DMS153 treated with DMSO at 0.1 percent for 48 hours (cell line): Measurements from ENCODE around the gene SORCS2.

Experiments
- DNase-seq: peaks from one replicate; lab custom pipeline; 2025; ENCODE audit not compliant: unreplicated experiment; lab: John Stamatoyannopoulos, UW

The SORCS2 gene

GRCh38 chr4:7367406-7367805 is 175.1 kb downstream of the SORCS2 start:
- no peak for DNase-seq

GRCh38 chr4:7367864-7368277 is 175.5 kb downstream of the SORCS2 start:
- no peak for DNase-seq

- no peak for DNase-seq
Measured at GRCh38 chr4:7368296-7368695, 176.0 kb downstream of the SORCS2 start.

GRCh38 chr4:7369511-7369910 is 177.2 kb downstream of the SORCS2 start:
- no peak for DNase-seq

- DNase-seq = no peak
Measured at GRCh38 chr4:7370038-7370437, 177.7 kb downstream of the SORCS2 start.

- DNase-seq = no peak
Measured at GRCh38 chr4:7371210-7371941, 179.0 kb downstream of the SORCS2 start.

GRCh38 chr4:7372673-7373072 is 180.3 kb downstream of the SORCS2 start:
- DNase-seq = no peak

GRCh38 chr4:7374571-7374970 is 182.2 kb downstream of the SORCS2 start:
- no peak for DNase-seq

GRCh38 chr4:7375427-7375826 is 183.1 kb downstream of the SORCS2 start:
- DNase-seq = no peak

- no peak for DNase-seq
Measured at GRCh38 chr4:7377223-7377865, 185.0 kb downstream of the SORCS2 start.

- DNase-seq = no peak
Measured at GRCh38 chr4:7379186-7379585, 186.8 kb downstream of the SORCS2 start.

- DNase-seq = no peak
Measured at GRCh38 chr4:7379719-7380118, 187.4 kb downstream of the SORCS2 start.

GRCh38 chr4:7381221-7381889 is 189.0 kb downstream of the SORCS2 start:
- DNase-seq = no peak

- DNase-seq = no peak
Measured at GRCh38 chr4:7381890-7382633, 189.7 kb downstream of the SORCS2 start.

- no peak for DNase-seq
Measured at GRCh38 chr4:7382634-7383014, 190.3 kb downstream of the SORCS2 start.

- DNase-seq = no peak
Measured at GRCh38 chr4:7383266-7383665, 190.9 kb downstream of the SORCS2 start.

- DNase-seq = no peak
Measured at GRCh38 chr4:7384003-7384928, 191.9 kb downstream of the SORCS2 start.

GRCh38 chr4:7384929-7385890 is 192.9 kb downstream of the SORCS2 start:
- no peak for DNase-seq

GRCh38 chr4:7387925-7388324 is 195.6 kb downstream of the SORCS2 start:
- no peak for DNase-seq
